Caco-2 (cell line): Measurements from ENCODE around the gene CNDP2. TPM values are rescaled to one million over a fixed set of nuclear protein-coding genes. Genes with fewer than 3 reads are reported as not detected.

Experiments used
- BruUV-seq: library from RNA; stranded (reverse); fragments of 400-500 nt; replicated peaks from 2 replicates; lab custom pipeline; 2021; lab: Mats Ljungman, UMichigan
- CTCF ChIA-PET: fragments of 300-600 bp; sonication (Branson Sonifier 250); formaldehyde crosslinking; loops from one replicate; lab custom pipeline; 2022; ENCODE audit warnings: antibody characterized with exemption; lab: Charles Lee
- POLR2A ChIA-PET: fragments of 300-600 bp; sonication (Branson Sonifier 250); formaldehyde crosslinking; loops from one replicate; lab custom pipeline; 2022; ENCODE audit warnings: antibody characterized with exemption; lab: Charles Lee
- DNase-seq, 2 experiments: peaks; one replicate each; pipeline versions ENCODE4 v3.0.0 to v3.0.0-alpha.2; 2020 to 2022
- H3K27me3 ChIP-seq: replicated peaks from 2 replicates; pipeline ENCODE4 v1.6.0; 2011; ENCODE audit warnings: low read length; ENCODE audit not compliant: control insufficient read depth, insufficient read depth
- H3K36me3 ChIP-seq: 2 replicates; pipeline ENCODE4 v1.5.1; 2011; ENCODE audit warnings: low read length; ENCODE audit not compliant: control insufficient read depth, insufficient read depth
- H3K4me1 ChIP-seq: fragments of 250-450 bp; sonication (Bioruptor Pico); 2 replicates; pipeline ENCODE4 v1.5.1; 2020; ENCODE audit warnings: mild to moderate bottlenecking
- H3K4me3 ChIP-seq: 2 replicates; pipeline ENCODE4 v1.5.1; 2011; ENCODE audit warnings: low read depth, mild to moderate bottlenecking, control low read depth, low read length
- H3K9me3 ChIP-seq: fragments of 250-450 bp; sonication (Bioruptor Pico); 2 replicates; pipeline ENCODE4 v1.5.1; 2020; ENCODE audit warnings: mild to moderate bottlenecking, moderate library complexity
- H3K27ac Mint-ChIP-seq: one replicate; pipeline ENCODE4 v1.8.0; 2022; ENCODE audit warnings: mixed read lengths; ENCODE audit not compliant: unreplicated experiment
- H3K27me3 Mint-ChIP-seq: one replicate; pipeline ENCODE4 v1.8.0; 2022; ENCODE audit warnings: mixed read lengths; ENCODE audit not compliant: insufficient read depth, unreplicated experiment
- H3K36me3 Mint-ChIP-seq: one replicate; pipeline ENCODE4 v1.8.0; 2022; ENCODE audit warnings: mild to moderate bottlenecking, mixed read lengths; ENCODE audit not compliant: insufficient read depth, unreplicated experiment
- H3K4me1 Mint-ChIP-seq: one replicate; pipeline ENCODE4 v1.8.0; 2022; ENCODE audit warnings: low read depth, mixed read lengths; ENCODE audit not compliant: unreplicated experiment
- H3K4me3 Mint-ChIP-seq: one replicate; pipeline ENCODE4 v1.8.0; 2022; ENCODE audit warnings: mild to moderate bottlenecking, moderate library complexity, mixed read lengths; ENCODE audit not compliant: unreplicated experiment
- H3K9me3 Mint-ChIP-seq: one replicate; pipeline ENCODE4 v1.8.0; 2022; ENCODE audit warnings: mixed read lengths; ENCODE audit not compliant: unreplicated experiment
- CTCF ChIP-seq, 2 experiments: fragments of 200-600 bp in 1 of 2; IDR thresholded peaks; 1 replicate in 1 of 2; 2 replicates in 1 of 2; pipeline versions ENCODE4 v1.5.1 to v1.8.0; 2011 to 2022; ENCODE audit warnings: antibody characterized with exemption in 1 of 2, control low read depth in 1 of 2, inconsistent platforms in 1 of 2, low read depth in 1 of 2, low read length in 1 of 2, mild to moderate bottlenecking in 1 of 2, moderate library complexity in 1 of 2; ENCODE audit not compliant: insufficient read depth in 1 of 2, severe bottlenecking in 1 of 2, unreplicated experiment in 1 of 2
- intact Hi-C: fragments of 100-400 bp; cut with micrococcal nuclease; formaldehyde crosslinking; loops from one replicate; pipeline ENCODE4 v1.10.0; 2022; ENCODE audit not compliant: unreplicated experiment
- total RNA-seq: library from RNA; stranded (reverse); gene quantifications from 2 replicates; pipeline ENCODE4 v1.2.3, GENCODE V29; 2022

CNDP2 gene
- total RNA-seq, 1 experiment from 2014 or later, result 113 TPM

- no peaks in the 10 kb centered on the region for H3K36me3 Mint-ChIP-seq
- H3K27ac Mint-ChIP-seq, result no peak overlapping the region
- H3K4me3 Mint-ChIP-seq, result no peak overlapping the region
- peaks cover 3% of the 10 kb centered on the region for H3K27me3 Mint-ChIP-seq
- Histone ChIP-seq H3K9me3 (no peaks in the 10 kb centered on the region), H3K4me3 (no peak overlapping the region), H3K4me1 (no peaks in the 10 kb centered on the region), H3K36me3 (no peaks in the 10 kb centered on the region), H3K27me3 (no peaks in the 10 kb centered on the region)
- DNase-seq, result no peak
- no TSS peak for BruUV-seq
- intact Hi-C loops, result no loop called here
- no peak for TF ChIP-seq CTCF (IDR thresholded peaks at IDR 0.05; ENCODE audit: insufficient read depth in 1 of 2, low read depth in 1 of 2, low read length in 1 of 2, severe bottlenecking in 1 of 2, unreplicated experiment in 1 of 2)
- H3K4me1 Mint-ChIP-seq, result peaks cover 6% of the 10 kb centered on the region
- ChIA-PET CTCF (no interaction called here), POLR2A (no interaction called here)
- peaks cover 13% of the 10 kb centered on the region for H3K9me3 Mint-ChIP-seq
Measured at GRCh38 chr18:74465775-74466174, 30.4 kb upstream of the CNDP2 start.

GRCh38 chr18:74468547-74469061 lies 27.6 kb upstream of the CNDP2 start:
- BruUV-seq, result no TSS peak
- DNase-seq, result no peak
- Histone ChIP-seq H3K4me1 (no peaks in the 10 kb centered on the region), H3K9me3 (no peaks in the 10 kb centered on the region), H3K27me3 (no peaks in the 10 kb centered on the region), H3K4me3 (no peak overlapping the region), H3K36me3 (no peaks in the 10 kb centered on the region)
- H3K27ac Mint-ChIP-seq, result no peak overlapping the region
- H3K4me3 Mint-ChIP-seq, result no peak overlapping the region
- peaks cover 6% of the 10 kb centered on the region for H3K4me1 Mint-ChIP-seq
- H3K9me3 Mint-ChIP-seq, result peaks cover 13% of the 10 kb centered on the region
- no peaks in the 10 kb centered on the region for H3K27me3 Mint-ChIP-seq
- TF ChIP-seq CTCF (IDR thresholded peaks at IDR 0.05; ENCODE audit: insufficient read depth in 1 of 2, low read depth in 1 of 2, low read length in 1 of 2, severe bottlenecking in 1 of 2, unreplicated experiment in 1 of 2), result no peak
- intact Hi-C loops, result no loop called here
- ChIA-PET CTCF (no interaction called here), POLR2A (no interaction called here)
- H3K36me3 Mint-ChIP-seq, result no peaks in the 10 kb centered on the region

- ChIA-PET CTCF (no interaction called here), POLR2A (no interaction called here)
- intact Hi-C loops, result no loop called here
- Histone ChIP-seq H3K9me3 (no peaks in the 10 kb centered on the region), H3K4me1 (no peaks in the 10 kb centered on the region), H3K36me3 (no peaks in the 10 kb centered on the region), H3K27me3 (no peaks in the 10 kb centered on the region), H3K4me3 (no peak overlapping the region)
- Mint-ChIP-seq H3K9me3 (peaks cover 13% of the 10 kb centered on the region), H3K36me3 (no peaks in the 10 kb centered on the region), H3K4me3 (no peak overlapping the region), H3K4me1 (peaks cover 6% of the 10 kb centered on the region), H3K27ac (no peak overlapping the region), H3K27me3 (no peaks in the 10 kb centered on the region)
- BruUV-seq, result no TSS peak
- DNase-seq, result no peak
- TF ChIP-seq CTCF (IDR thresholded peaks at IDR 0.05; ENCODE audit: insufficient read depth in 1 of 2, low read depth in 1 of 2, low read length in 1 of 2, severe bottlenecking in 1 of 2, unreplicated experiment in 1 of 2), result no peak
Measured at GRCh38 chr18:74472312-74472711, 23.9 kb upstream of the CNDP2 start.
